Pancreas (tissue), 10 donors: ENCODE results near the gene PBRM1. TPM values are rescaled to one million over a fixed set of nuclear protein-coding genes. Genes with fewer than 3 reads are reported as not detected.

Source experiments
- ATAC-seq, 4 donors: fragments of 200-7000 bp; cut with Tn5 transposase; one replicate each; pipeline versions ENCODE4 v1.8.0 to v1.9.1; 2020; ENCODE audit warnings: mild to moderate bottlenecking in 4 of 4, moderate library complexity in 4 of 4
- DNase-seq, 6 donors: peaks; one replicate each; pipeline ENCODE4 v3.0.0-alpha.2; 2020
- FAIRE-seq: peaks from 2 replicates; lab custom pipeline; 2012; peaks lifted over from hg19 to GRCh38; lab: Jason Lieb, UNC
- H3K27ac ChIP-seq, 4 donors: fragments of 200-600 bp; sonication (generic); 1 replicate in 3 of 4; 2 replicates in 1 of 4; pipeline versions ENCODE4 v1.5.0 to v1.8.0; 2020
- H3K27me3 ChIP-seq, 4 donors: fragments of 200-600 bp; one replicate each; pipeline ENCODE4 v1.8.0; 2021
- H3K36me3 ChIP-seq, 3 donors: fragments of 200-600 bp; sonication (generic) in 1 of 3; one replicate each; pipeline versions ENCODE4 v1.5.0 to v1.8.0; 2020 to 2021
- H3K4me1 ChIP-seq, 3 donors: fragments of 200-600 bp; one replicate each; pipeline ENCODE4 v1.8.0; 2021
- H3K4me3 ChIP-seq, 4 donors: fragments of 200-600 bp; sonication (generic) in 2 of 4; one replicate each; pipeline versions ENCODE4 v1.5.0 to v1.8.0; 2020 to 2021
- H3K9me3 ChIP-seq, 4 donors: fragments of 200-600 bp; one replicate each; pipeline ENCODE4 v1.8.0; 2021
- WGBS, 2 donors: extraction: QIAGEN DNeasy Blood & Tissue Kit; methylation state at CpG; one replicate each; pipeline ENCODE4 v1.1.7; 2013; 5-methylcytosine and 5-hydroxymethylcytosine counted together
- intact Hi-C, 3 donors: fragments of 100-400 bp; cut with DNase I; formaldehyde crosslinking; loops; one replicate each; pipeline versions ENCODE4 v1.11.1 to v1.14.2; 2022
- polyA plus RNA-seq, 2 donors: library from polyadenylated mRNA; stranded (reverse); fragments of 200-250 nt; gene quantifications; one replicate each; pipeline ENCODE4 v1.2.3, GENCODE V29; 2013
- total RNA-seq, 6 donors: library from RNA; stranded (reverse); fragmentation: NEBNext Ultra II Directional in 4 of 6; extraction: Animal tissue kit (Norgen Biotek cat#: 25700) in 4 of 6; gene quantifications; one replicate each; pipeline versions ENCODE4 v1.2.1 to v1.2.4, GENCODE V29; 2021 to 2023
- TF ChIP-seq, protein P1 (sequence below), 4 donors: fragments of 200-600 bp; sonication (generic) in 3 of 4; IDR thresholded peaks; one replicate each; pipeline versions ENCODE4 v1.5.0 to v1.8.0; 2021; ENCODE audit warnings: antibody characterized with exemption in 4 of 4
- donor health status: healthy with polysubstance abuse.
- donor health status: DM: no; HTN: no; CAD: no; lungs with moderate emphysema.
- donor health status: DM: no; HTN: no; CAD: no.
- donor health status: control.
- donor health status: control.
- donor health status: Bipolar disorder and iron deficiency.
- donor health status: DM: yes; HTN: yes; CAD: no.
- donor health status: DM: no; HTN: no; CAD: no.
- donor health status: DM: no; HTN: no; CAD: no.
- donor health status: DM: yes; HTN: yes; CAD: no.

The PBRM1 gene
- total and polyA plus RNA-seq, 8 donors, result 7.4 to 34.9 (median 22.5) TPM

GRCh38 chr3:52645549-52645948, 40.2 kb downstream of the PBRM1 start:
- Histone ChIP-seq H3K4me1 (no peaks in the 10 kb centered on the region), H3K9me3 (no peaks in the 10 kb centered on the region), H3K4me3 (no peak overlapping the region), H3K36me3 (peaks cover 0 to 22% (median 9%) of the 10 kb centered on the region in 3 donors), H3K27me3 (no peaks in the 10 kb centered on the region), H3K27ac (no peak overlapping the region)
- no peak for DNase-seq
- intact Hi-C loops, result no loop called here
- TF ChIP-seq, protein P1, sequence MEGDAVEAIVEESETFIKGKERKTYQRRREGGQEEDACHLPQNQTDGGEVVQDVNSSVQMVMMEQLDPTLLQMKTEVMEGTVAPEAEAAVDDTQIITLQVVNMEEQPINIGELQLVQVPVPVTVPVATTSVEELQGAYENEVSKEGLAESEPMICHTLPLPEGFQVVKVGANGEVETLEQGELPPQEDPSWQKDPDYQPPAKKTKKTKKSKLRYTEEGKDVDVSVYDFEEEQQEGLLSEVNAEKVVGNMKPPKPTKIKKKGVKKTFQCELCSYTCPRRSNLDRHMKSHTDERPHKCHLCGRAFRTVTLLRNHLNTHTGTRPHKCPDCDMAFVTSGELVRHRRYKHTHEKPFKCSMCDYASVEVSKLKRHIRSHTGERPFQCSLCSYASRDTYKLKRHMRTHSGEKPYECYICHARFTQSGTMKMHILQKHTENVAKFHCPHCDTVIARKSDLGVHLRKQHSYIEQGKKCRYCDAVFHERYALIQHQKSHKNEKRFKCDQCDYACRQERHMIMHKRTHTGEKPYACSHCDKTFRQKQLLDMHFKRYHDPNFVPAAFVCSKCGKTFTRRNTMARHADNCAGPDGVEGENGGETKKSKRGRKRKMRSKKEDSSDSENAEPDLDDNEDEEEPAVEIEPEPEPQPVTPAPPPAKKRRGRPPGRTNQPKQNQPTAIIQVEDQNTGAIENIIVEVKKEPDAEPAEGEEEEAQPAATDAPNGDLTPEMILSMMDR (IDR thresholded peaks at IDR 0.05), result no peak
- WGBS, 2 donors, result 91 to 94% methylated on average over 6 of the region's 6 CpGs
- no peak for FAIRE-seq
- ATAC-seq, result no peak

GRCh38 chr3:52636673-52637072, 49.0 kb downstream of the PBRM1 start:
- FAIRE-seq (no peak), ATAC-seq (no peak), DNase-seq (no peak)
- H3K27ac ChIP-seq, result no peak overlapping the region
- H3K4me1 ChIP-seq, result no peaks in the 10 kb centered on the region
- peaks cover 0 to 21% (median 10%) of the 10 kb centered on the region in 3 donors for H3K36me3 ChIP-seq
- intact Hi-C loops, result no loop called here
- TF ChIP-seq, protein P1 (IDR thresholded peaks at IDR 0.05), result no peak
- no peaks in the 10 kb centered on the region for H3K9me3 ChIP-seq
- no peaks in the 10 kb centered on the region for H3K27me3 ChIP-seq
- WGBS, 2 donors, result 87 to 94% methylated on average over 4 of the region's 4 CpGs
- no peak overlapping the region for H3K4me3 ChIP-seq

GRCh38 chr3:52633786-52634185, 51.9 kb downstream of the PBRM1 start:
- Histone ChIP-seq H3K36me3 (peaks cover 0 to 17% (median 6%) of the 10 kb centered on the region in 3 donors), H3K27ac (no peak overlapping the region), H3K4me3 (no peak overlapping the region), H3K9me3 (no peaks in the 10 kb centered on the region), H3K27me3 (no peaks in the 10 kb centered on the region), H3K4me1 (no peaks in the 10 kb centered on the region)
- 88 to 94% methylated on average over 3 of the region's 3 CpGs for WGBS, 2 donors
- FAIRE-seq (no peak), DNase-seq (no peak), ATAC-seq (no peak)
- intact Hi-C loops, result no loop called here
- TF ChIP-seq, protein P1 (IDR thresholded peaks at IDR 0.05), result no peak

GRCh38 chr3:52625041-52625440, 60.7 kb downstream of the PBRM1 start:
- 92 to 94% methylated on average over 3 of the region's 3 CpGs for WGBS, 2 donors
- H3K4me3 ChIP-seq, result no peak overlapping the region
- no peaks in the 10 kb centered on the region for H3K4me1 ChIP-seq
- intact Hi-C loops, result no loop called here
- no peaks in the 10 kb centered on the region for H3K27me3 ChIP-seq
- H3K9me3 ChIP-seq, result no peaks in the 10 kb centered on the region
- TF ChIP-seq, protein P1 (IDR thresholded peaks at IDR 0.05), result no peak
- H3K27ac ChIP-seq, result no peak overlapping the region
- ATAC-seq, result no peak
- FAIRE-seq, result no peak
- no peak for DNase-seq
- peaks cover 0 to 42% (median 12%) of the 10 kb centered on the region in 3 donors for H3K36me3 ChIP-seq

GRCh38 chr3:52623234-52623792, 62.4 kb downstream of the PBRM1 start:
- Histone ChIP-seq H3K4me1 (no peaks in the 10 kb centered on the region), H3K36me3 (peaks cover 0 to 40% (median 12%) of the 10 kb centered on the region in 3 donors), H3K27ac (no peak overlapping the region), H3K9me3 (no peaks in the 10 kb centered on the region), H3K4me3 (no peak overlapping the region), H3K27me3 (no peaks in the 10 kb centered on the region)
- intact Hi-C loops, result no loop called here
- WGBS, 2 donors, result 64 to 67% methylated on average over 2 of the region's 2 CpGs
- TF ChIP-seq, protein P1 (IDR thresholded peaks at IDR 0.05), result no peak
- ATAC-seq (no peak), DNase-seq (no peak), FAIRE-seq (no peak)
